Urinary bladder (tissue), 4 donors: ENCODE measurements around the gene CFAP77. TPM values are rescaled to one million over a fixed set of nuclear protein-coding genes. Genes with fewer than 3 reads are reported as not detected.

ENCODE experiments used
- DNase-seq: peaks from one replicate; pipeline ENCODE4 v3.0.0-alpha.2; 2015; ENCODE audit errors: extremely low spot score
- H3K27ac ChIP-seq: one replicate; pipeline ENCODE4 v1.5.1; 2013; ENCODE audit warnings: low read depth, mild to moderate bottlenecking, moderate library complexity
- H3K36me3 ChIP-seq: one replicate; pipeline ENCODE4 v1.6.1; 2013; ENCODE audit warnings: mild to moderate bottlenecking, moderate library complexity; ENCODE audit not compliant: insufficient read depth
- H3K4me1 ChIP-seq: one replicate; pipeline ENCODE4 v1.6.1; 2013; ENCODE audit warnings: mild to moderate bottlenecking, moderate library complexity; ENCODE audit not compliant: insufficient read depth
- H3K4me3 ChIP-seq: one replicate; pipeline ENCODE4 v1.5.1; 2013; ENCODE audit warnings: low read depth, low read length
- WGBS: extraction: QIAGEN DNeasy Blood & Tissue Kit; methylation state at CpG from one replicate; pipeline ENCODE4 v1.1.7; 2013; 5-methylcytosine and 5-hydroxymethylcytosine counted together
- polyA plus RNA-seq: library from polyadenylated mRNA; stranded (reverse); fragments of 200-250 nt; gene quantifications from one replicate; pipeline ENCODE4 v1.2.3, GENCODE V29; 2013
- total RNA-seq: library from RNA; depleted of rRNA; stranded (reverse); fragments of >200 nt; gene quantifications from one replicate; pipeline ENCODE4 v1.2.3, GENCODE V29; 2014
- donor health status: healthy with polysubstance abuse.
- donor health status: healthy.

Gene CFAP77
- total and polyA plus RNA-seq, 2 donors: not detected

- no peak overlapping the region for H3K27ac ChIP-seq
- H3K36me3 ChIP-seq: no peaks in the 10 kb centered on the region
- no peaks in the 10 kb centered on the region for H3K4me1 ChIP-seq
- H3K4me3 ChIP-seq: no peak overlapping the region
- WGBS: 84% methylated on average over 1 of the region's 1 CpG
- DNase-seq: no peak
Observed at GRCh38 chr9:132536124-132536523, 126.1 kb downstream of the CFAP77 start.

DNA sequence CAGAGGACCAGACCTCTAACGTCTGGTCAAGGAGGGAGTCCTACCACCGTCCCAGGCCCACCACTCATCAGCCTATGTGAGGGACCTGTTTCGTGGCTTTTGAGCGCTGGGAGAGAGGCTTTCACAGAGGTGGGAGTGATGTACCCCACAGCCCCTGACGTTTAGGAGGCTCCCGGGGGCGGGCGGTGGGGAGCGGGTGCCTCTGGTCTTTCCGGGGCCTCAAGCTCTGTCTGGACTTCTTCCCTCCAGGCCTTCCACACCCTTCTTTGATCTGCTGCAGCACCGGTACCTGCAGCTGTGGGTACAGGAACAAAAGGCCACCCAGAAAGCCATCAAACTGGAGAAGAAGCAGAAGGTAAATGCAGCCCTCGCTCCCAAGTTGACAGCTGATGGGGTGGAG lies 127.3 kb downstream of the CFAP77 start:
- Histone ChIP-seq H3K36me3 (no peaks in the 10 kb centered on the region), H3K4me1 (no peaks in the 10 kb centered on the region), H3K4me3 (no peak overlapping the region), H3K27ac (no peak overlapping the region)
- no peak for DNase-seq
- 75% methylated on average over 12 of the region's 12 CpGs for WGBS

- no peak for DNase-seq
- 64% methylated on average over 8 of the region's 8 CpGs for WGBS
- no peak overlapping the region for H3K4me3 ChIP-seq
- no peak overlapping the region for H3K27ac ChIP-seq
- no peaks in the 10 kb centered on the region for H3K4me1 ChIP-seq
- H3K36me3 ChIP-seq: no peaks in the 10 kb centered on the region
Observed at GRCh38 chr9:132538071-132538470, 128.1 kb downstream of the CFAP77 start.

- WGBS: 49% methylated on average over 7 of the region's 7 CpGs
- no peak overlapping the region for H3K27ac ChIP-seq
- no peak for DNase-seq
Observed at GRCh38 chr9:132539096-132539495, 129.1 kb downstream of the CFAP77 start.

DNA sequence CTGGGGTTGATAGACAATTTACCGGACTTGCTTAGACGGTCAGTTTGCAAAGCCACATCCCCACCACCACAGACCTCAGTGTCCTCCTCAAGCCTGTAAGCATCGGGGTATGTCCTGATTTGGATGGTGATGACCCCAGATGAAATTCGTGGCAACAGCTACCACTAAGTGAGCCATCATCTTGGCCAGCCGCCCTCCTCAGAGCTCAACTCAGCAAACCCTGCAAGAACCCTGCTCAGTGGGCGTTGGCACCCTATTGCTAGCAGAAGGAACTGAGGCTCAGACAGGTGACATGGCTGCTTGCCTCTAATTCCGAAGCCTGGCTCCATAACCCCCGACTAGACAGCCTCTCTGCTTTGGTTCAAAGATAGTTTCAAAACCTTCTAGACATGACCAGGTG lies 131.0 kb downstream of the CFAP77 start:
- H3K4me3 ChIP-seq: no peak overlapping the region
- DNase-seq: no peak
- WGBS: 92% methylated on average over 8 of the region's 8 CpGs
- no peaks in the 10 kb centered on the region for H3K4me1 ChIP-seq
- H3K36me3 ChIP-seq: no peaks in the 10 kb centered on the region
- H3K27ac ChIP-seq: no peak overlapping the region

More at GRCh38 chr9:132539096-132539495, 129.1 kb downstream of the CFAP77 start:
- H3K4me3 ChIP-seq: no peak overlapping the region
- H3K36me3 ChIP-seq: no peaks in the 10 kb centered on the region
- no peaks in the 10 kb centered on the region for H3K4me1 ChIP-seq

DNA sequence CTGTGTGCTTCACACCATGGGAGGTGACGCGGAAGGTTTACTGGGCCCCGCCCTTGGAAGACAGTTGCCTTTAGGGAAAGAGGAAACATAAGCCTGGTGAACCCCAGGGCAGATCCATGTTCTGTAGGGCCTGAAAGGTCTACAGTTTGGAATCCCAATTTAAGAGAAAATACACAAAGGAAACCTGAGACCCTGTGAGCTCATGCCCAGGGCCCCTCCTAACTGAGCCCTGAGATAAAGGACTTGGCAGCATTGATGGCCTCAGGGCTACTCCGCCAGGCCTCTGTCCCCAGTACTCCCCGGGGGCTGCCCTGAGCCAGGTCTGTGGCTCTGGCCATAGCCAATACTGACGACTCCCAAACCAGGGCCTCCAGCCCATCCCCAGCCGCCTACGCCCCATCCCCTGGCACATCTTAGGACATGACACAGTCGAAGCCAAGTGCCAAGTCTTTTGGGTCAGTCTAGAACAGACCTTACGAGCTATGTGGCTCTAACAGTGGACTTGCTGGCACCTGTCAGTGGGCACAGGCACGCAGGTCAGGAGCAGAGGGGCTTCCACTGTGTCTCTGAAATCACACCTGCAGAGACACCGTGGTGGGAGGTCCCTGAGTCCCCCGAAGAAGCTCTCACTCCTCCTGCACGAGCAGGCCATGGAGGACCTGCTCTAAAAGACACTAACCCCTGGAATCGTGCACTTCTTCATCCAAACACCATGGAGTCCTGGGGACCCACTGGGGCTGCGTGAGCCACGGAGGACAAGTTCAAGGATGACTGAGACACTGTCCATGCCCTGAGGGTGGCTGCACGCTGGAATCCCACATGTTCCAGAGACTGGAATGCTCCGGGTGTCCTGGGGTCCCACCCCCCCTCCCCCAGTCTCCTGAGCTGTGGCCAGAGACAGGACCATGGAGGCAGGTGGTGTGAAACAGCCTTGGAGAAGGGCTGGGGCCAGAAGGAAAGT lies 132.1 kb downstream of the CFAP77 start:
- Histone ChIP-seq H3K4me1 (no peaks in the 10 kb centered on the region), H3K36me3 (no peaks in the 10 kb centered on the region), H3K4me3 (no peak overlapping the region), H3K27ac (no peak overlapping the region)
- WGBS: 78% methylated on average over 19 of the region's 19 CpGs
- DNase-seq: no peak

GRCh38 chr9:132543251-132543650 lies 133.2 kb downstream of the CFAP77 start:
- H3K4me3 ChIP-seq: no peak overlapping the region
- no peaks in the 10 kb centered on the region for H3K4me1 ChIP-seq
- no peak overlapping the region for H3K27ac ChIP-seq
- DNase-seq: no peak
- no peaks in the 10 kb centered on the region for H3K36me3 ChIP-seq
- WGBS: 93% methylated on average over 4 of the region's 4 CpGs

DNA sequence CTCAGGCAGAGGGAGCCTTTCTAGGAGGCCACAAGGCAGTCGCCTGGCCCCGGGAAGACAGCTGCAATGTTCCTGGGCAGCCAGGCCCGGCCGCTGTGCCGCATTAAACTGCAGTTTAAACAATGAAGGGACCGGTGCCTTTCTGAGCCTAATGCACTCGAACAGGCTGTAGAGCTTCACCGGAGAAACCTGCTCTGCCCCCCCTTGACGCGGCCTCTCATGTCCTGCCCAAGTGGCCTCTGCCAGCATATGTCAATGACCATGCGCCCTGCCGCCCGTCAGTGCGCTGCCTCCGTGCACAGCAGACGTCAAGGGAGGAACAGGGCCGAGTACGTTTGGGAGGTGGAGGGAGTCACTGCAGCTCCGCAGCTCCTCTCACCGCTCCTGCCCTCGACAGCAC lies 133.9 kb downstream of the CFAP77 start:
- Histone ChIP-seq H3K4me1 (no peaks in the 10 kb centered on the region), H3K27ac (no peak overlapping the region), H3K36me3 (no peaks in the 10 kb centered on the region), H3K4me3 (no peak overlapping the region)
- DNase-seq: no peak
- WGBS: 42% methylated on average over 21 of the region's 21 CpGs

GRCh38 chr9:132545578-132545977 lies 135.6 kb downstream of the CFAP77 start:
- no peak overlapping the region for H3K4me3 ChIP-seq
- DNase-seq: no peak
- H3K36me3 ChIP-seq: no peaks in the 10 kb centered on the region
- no peaks in the 10 kb centered on the region for H3K4me1 ChIP-seq
- no peak overlapping the region for H3K27ac ChIP-seq
- 84% methylated on average over 9 of the region's 9 CpGs for WGBS

DNA sequence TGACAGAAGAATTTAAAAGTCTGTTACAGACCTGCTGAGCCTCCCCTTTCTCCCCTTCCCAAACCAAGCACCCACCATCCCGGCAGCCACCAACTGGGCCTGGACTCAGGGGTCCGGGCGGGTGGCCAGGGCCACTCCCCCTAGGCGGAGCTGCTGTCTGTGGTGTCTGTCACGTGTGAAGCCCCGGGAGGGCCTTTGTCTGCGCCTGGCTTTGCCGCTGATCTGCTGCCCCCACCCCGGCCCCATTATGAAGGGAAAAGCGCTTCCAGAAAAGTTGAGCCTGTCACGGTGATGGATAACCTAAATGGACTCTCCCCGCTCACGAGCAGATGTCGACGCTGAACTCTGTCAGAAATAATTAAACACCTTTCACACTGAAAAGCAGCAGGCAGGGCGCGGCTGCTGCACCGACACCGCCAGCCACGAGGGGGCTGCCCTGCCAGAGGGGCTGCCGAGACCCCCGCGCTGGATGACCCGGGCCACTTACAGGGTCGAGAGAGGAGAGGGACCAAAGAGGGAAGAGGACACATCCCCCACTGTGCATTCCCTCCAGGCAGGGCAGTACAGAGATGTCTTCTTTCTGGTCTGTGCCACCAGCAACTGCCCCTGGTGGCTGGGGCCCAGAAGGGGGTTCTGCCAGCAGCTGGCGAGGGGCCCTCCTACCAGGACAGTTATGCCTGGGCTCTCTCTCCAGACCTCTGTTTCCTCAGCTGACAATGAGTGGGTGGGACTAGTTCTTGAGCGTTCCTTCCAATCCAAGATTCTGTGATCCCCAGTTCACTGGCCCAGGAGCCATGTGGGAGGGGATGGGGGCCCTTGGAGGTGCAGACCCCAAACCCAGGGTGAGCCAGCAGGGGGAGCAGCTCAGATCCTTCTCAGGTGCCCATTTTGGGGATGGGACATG lies 136.4 kb downstream of the CFAP77 start:
- Histone ChIP-seq H3K4me3 (no peak overlapping the region), H3K4me1 (no peaks in the 10 kb centered on the region), H3K36me3 (no peaks in the 10 kb centered on the region), H3K27ac (no peak overlapping the region)
- WGBS: 3% methylated on average over 27 of the region's 27 CpGs
- no peak for DNase-seq

- 83% methylated on average over 7 of the region's 7 CpGs for WGBS
- no peak overlapping the region for H3K27ac ChIP-seq
- no peaks in the 10 kb centered on the region for H3K4me1 ChIP-seq
- DNase-seq: no peak
- H3K4me3 ChIP-seq: no peak overlapping the region
- H3K36me3 ChIP-seq: no peaks in the 10 kb centered on the region
Observed at GRCh38 chr9:132547052-132547431, 137.0 kb downstream of the CFAP77 start.

DNA sequence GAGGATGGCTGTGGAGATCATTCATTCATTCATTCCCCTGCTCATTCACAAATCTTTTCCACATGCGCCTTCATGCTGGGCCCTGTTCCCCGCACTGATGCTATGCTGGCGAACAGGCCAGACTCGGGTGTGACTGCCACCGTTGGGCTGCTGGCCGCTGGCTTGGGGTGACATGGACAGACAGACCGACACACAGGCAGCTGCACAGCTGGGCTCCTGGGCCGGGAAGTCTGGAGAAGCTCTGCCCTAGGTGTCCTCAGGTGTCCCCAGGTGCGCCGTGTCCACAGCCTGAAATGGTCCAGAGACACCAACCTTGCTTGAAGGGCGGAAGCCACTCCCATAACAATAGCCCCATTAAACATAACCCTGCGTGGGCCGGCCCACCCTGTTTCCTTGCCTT lies 137.4 kb downstream of the CFAP77 start:
- Histone ChIP-seq H3K27ac (no peak overlapping the region), H3K4me1 (no peaks in the 10 kb centered on the region), H3K36me3 (no peaks in the 10 kb centered on the region), H3K4me3 (no peak overlapping the region)
- no peak for DNase-seq
- WGBS: 89% methylated on average over 13 of the region's 13 CpGs

DNA sequence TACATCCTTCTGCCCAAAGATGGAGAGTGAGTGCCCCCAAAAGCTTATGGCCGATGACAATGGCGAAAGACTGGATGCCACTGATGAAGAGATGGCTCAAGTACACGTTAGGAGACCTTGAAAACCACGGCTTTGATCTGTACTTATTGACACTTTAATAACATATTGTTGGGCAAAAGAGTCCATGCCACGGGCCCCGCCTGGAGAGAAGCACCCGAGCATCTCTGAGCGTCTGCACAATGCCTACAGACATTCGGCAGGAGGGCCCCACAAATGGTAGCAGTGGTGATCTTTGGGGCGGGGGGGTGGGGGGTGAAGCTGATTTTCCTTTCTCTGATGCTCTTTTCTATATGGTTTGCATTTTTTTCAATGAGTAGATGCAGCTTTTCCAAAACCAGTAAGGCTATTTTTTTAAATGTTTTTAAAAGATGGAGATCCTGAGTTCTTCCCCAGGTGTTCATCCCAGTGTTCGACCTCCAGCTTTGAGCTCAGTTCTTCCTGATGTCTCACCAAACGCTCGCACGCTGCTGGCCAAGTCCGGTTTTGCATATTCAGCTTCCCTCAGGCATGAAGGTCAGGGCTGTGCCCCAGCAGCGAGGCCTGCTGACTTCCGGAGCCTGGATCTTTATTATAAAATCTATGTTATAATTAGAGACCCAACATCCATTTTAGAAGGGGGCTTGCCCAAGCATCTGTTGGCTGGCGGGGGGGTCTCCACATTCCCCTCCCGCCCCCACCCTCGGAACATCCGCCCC lies 138.1 kb downstream of the CFAP77 start:
- no peaks in the 10 kb centered on the region for H3K36me3 ChIP-seq
- 76% methylated on average over 21 of the region's 21 CpGs for WGBS
- no peak for DNase-seq

More for the DNA sequence above, 138.1 kb downstream of the CFAP77 start:
- Histone ChIP-seq H3K4me3 (no peak overlapping the region), H3K27ac (no peak overlapping the region), H3K4me1 (no peaks in the 10 kb centered on the region)
